Mucosa of descending colon (tissue), 3 donors: ENCODE data around the gene NME3. TPM values are rescaled to one million over a fixed set of nuclear protein-coding genes. Genes with fewer than 3 reads are reported as not detected.
"Not testable (repeated sequence)": the region's sequence is repeated elsewhere in the genome, so short reads cannot be mapped to it uniquely, and the experiment has no call there.

Source experiments
- ATAC-seq: fragments of 200-7000 bp; cut with Tn5 transposase; one replicate; pipeline ENCODE4 v1.9.1; 2020; ENCODE audit warnings: mild to moderate bottlenecking, moderate library complexity
- DNase-seq, 3 donors: peaks; one replicate each; pipeline ENCODE4 v3.0.0-alpha.2; 2020
- H3K36me3 ChIP-seq: fragments of 200-600 bp; one replicate; pipeline ENCODE4 v1.8.0; 2021; ENCODE audit warnings: low read depth, mild to moderate bottlenecking
- H3K4me1 ChIP-seq: fragments of 200-600 bp; one replicate; pipeline ENCODE4 v1.8.0; 2021; ENCODE audit warnings: low read depth, mild to moderate bottlenecking
- H3K4me3 ChIP-seq: fragments of 200-600 bp; one replicate; pipeline ENCODE4 v1.8.0; 2021; ENCODE audit warnings: mild to moderate bottlenecking
- H3K9me3 ChIP-seq: fragments of 200-600 bp; one replicate; pipeline ENCODE4 v1.8.0; 2021; ENCODE audit warnings: mild to moderate bottlenecking
- intact Hi-C, 2 donors: fragments of 100-400 bp; cut with DNase I in 1 of 2; cut with micrococcal nuclease in 1 of 2; formaldehyde crosslinking; loops; one replicate each; pipeline versions ENCODE4 v1.11.0 to v1.11.1; 2022; cut with DNase I, micrococcal nuclease
- total RNA-seq, 3 donors: library from RNA; stranded (reverse); fragmentation: NEBNext Ultra II Directional in 2 of 3; extraction: Animal tissue kit (Norgen Biotek cat#: 25700) in 2 of 3; gene quantifications; one replicate each; pipeline versions ENCODE4 v1.2.1 to v1.2.4, GENCODE V29; 2021 to 2023
- TF ChIP-seq, protein P1 (sequence below): fragments of 200-600 bp; IDR thresholded peaks from one replicate; pipeline ENCODE4 v1.8.0; 2022; ENCODE audit warnings: antibody characterized with exemption, mild to moderate bottlenecking
- donor health status: DM: no; HTN: no; CAD: no; lungs with moderate emphysema.
- donor health status: DM: no; HTN: no; CAD: no.
- donor health status: DM: no; HTN: yes; CAD: no.

NME3 gene
- total RNA-seq, 3 donors from 2014 or later, result 49.1 to 66.0 (median 56.0) TPM

GRCh38 chr16:1740234-1740633 is 31.1 kb downstream of the NME3 start:
- Histone ChIP-seq H3K4me1 (no peaks in the 10 kb centered on the region), H3K9me3 (no peaks in the 10 kb centered on the region), H3K36me3 (no peaks in the 10 kb centered on the region), H3K4me3 (no peak overlapping the region)
- intact Hi-C loops, result no loop called here
- ATAC-seq (no peak), DNase-seq (no peak)
- TF ChIP-seq, protein P1, sequence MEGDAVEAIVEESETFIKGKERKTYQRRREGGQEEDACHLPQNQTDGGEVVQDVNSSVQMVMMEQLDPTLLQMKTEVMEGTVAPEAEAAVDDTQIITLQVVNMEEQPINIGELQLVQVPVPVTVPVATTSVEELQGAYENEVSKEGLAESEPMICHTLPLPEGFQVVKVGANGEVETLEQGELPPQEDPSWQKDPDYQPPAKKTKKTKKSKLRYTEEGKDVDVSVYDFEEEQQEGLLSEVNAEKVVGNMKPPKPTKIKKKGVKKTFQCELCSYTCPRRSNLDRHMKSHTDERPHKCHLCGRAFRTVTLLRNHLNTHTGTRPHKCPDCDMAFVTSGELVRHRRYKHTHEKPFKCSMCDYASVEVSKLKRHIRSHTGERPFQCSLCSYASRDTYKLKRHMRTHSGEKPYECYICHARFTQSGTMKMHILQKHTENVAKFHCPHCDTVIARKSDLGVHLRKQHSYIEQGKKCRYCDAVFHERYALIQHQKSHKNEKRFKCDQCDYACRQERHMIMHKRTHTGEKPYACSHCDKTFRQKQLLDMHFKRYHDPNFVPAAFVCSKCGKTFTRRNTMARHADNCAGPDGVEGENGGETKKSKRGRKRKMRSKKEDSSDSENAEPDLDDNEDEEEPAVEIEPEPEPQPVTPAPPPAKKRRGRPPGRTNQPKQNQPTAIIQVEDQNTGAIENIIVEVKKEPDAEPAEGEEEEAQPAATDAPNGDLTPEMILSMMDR, result no peak

GRCh38 chr16:1734816-1735215 is 36.5 kb downstream of the NME3 start:
- no peak for DNase-seq
- TF ChIP-seq, protein P1, result no peak

DNA sequence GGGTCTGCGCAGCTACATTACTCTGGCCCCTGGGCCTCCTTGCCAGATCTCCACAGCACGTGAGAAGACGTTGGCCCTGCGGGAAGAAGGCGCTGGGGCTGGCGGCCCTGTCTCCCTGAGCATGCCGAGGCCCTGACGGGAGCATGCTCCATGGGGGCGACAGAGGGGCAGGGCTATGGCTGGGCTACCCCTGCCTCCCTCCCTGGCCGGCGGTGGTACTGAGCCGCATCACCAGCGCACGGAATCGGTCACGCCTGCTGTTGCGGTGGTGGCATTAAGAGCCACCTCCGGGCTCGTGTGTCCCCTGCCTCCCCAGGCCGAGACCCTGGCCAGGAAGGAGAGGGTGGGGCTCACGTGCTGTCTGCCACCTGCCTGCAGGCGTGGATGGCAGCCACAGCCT is 37.2 kb downstream of the NME3 start:
- DNase-seq (no peak), ATAC-seq (no peak)
- TF ChIP-seq, protein P1, result no peak
- H3K36me3 ChIP-seq, result no peaks in the 10 kb centered on the region
- intact Hi-C loops, result no loop called here
- no peaks in the 10 kb centered on the region for H3K9me3 ChIP-seq
- H3K4me1 ChIP-seq, result no peaks in the 10 kb centered on the region
- no peak overlapping the region for H3K4me3 ChIP-seq

More at GRCh38 chr16:1734816-1735215, 36.5 kb downstream of the NME3 start:
- Histone ChIP-seq H3K4me3 (no peak overlapping the region), H3K9me3 (no peaks in the 10 kb centered on the region), H3K36me3 (no peaks in the 10 kb centered on the region), H3K4me1 (no peaks in the 10 kb centered on the region)
- intact Hi-C loops, result no loop called here
- no peak for ATAC-seq

GRCh38 chr16:1732551-1732987 is 38.8 kb downstream of the NME3 start:
- H3K4me1 ChIP-seq, DNase-seq, H3K36me3 ChIP-seq, intact Hi-C loops, ATAC-seq, H3K4me3 ChIP-seq, H3K9me3 ChIP-seq: not testable (repeated sequence)

DNA sequence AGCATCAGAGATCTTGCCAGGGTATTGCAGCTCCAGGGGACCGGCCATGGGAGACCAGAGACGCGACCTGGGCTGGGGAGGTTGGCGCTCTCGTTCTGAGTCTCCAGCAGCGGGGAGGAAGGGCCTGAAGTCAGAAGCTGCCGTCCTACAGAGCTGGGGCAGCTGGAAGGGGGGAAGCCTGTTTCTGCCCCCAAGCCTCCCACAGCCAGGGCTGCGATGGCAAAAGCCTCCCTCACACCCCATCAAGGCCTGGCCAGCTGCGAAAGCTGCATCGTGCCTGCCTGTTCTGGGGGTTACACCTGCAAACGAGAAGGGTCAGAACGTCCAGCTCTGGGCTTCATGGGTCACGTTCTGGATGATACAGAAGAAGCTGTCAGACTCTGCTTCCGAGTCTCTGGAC is 39.3 kb downstream of the NME3 start:
- no peak overlapping the region for H3K4me3 ChIP-seq
- H3K9me3 ChIP-seq, result no peaks in the 10 kb centered on the region
- DNase-seq (no peak), ATAC-seq (no peak)
- no peaks in the 10 kb centered on the region for H3K36me3 ChIP-seq
- H3K4me1 ChIP-seq, result no peaks in the 10 kb centered on the region
- intact Hi-C loops, result no loop called here
- TF ChIP-seq, protein P1, result no peak

DNA sequence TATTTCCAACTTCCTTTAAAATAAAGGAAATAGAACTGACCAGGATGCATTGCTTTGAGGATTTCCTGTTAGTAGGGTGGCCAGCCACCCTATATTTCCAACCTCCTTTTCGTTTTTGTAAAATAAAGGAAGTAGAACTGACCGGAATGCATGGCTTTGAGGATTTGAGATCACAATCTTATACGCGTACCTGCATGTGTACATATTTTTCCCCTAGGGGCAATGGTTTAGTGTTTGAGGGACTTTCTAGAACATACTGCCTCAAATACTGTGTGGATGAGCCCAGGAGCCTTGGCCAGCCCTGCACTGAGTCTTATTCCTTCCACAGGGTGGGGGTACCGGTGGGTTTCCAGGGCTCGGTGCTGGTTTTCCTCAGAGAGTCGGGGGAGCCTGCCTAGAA is 39.7 kb downstream of the NME3 start:
- Histone ChIP-seq H3K36me3 (no peaks in the 10 kb centered on the region), H3K9me3 (no peaks in the 10 kb centered on the region), H3K4me1 (no peaks in the 10 kb centered on the region), H3K4me3 (no peak overlapping the region)
- ATAC-seq, result no peak
- intact Hi-C loops, result no loop called here
- TF ChIP-seq, protein P1, result no peak
- no peak for DNase-seq
